GM18907 (cell line): ENCODE measurements around the gene GTF2F2.
"Not testable (repeated sequence)": the region's sequence is repeated elsewhere in the genome, so short reads cannot be mapped to it uniquely, and the experiment has no call there.

Experiments used
- ATAC-seq: cut with Tn5 transposase; IDR thresholded peaks from one replicate; pipeline ENCODE4 v1.9.1; 2021; ENCODE audit warnings: mild to moderate bottlenecking, moderate library complexity; ENCODE audit not compliant: unreplicated experiment

The GTF2F2 gene

DNA sequence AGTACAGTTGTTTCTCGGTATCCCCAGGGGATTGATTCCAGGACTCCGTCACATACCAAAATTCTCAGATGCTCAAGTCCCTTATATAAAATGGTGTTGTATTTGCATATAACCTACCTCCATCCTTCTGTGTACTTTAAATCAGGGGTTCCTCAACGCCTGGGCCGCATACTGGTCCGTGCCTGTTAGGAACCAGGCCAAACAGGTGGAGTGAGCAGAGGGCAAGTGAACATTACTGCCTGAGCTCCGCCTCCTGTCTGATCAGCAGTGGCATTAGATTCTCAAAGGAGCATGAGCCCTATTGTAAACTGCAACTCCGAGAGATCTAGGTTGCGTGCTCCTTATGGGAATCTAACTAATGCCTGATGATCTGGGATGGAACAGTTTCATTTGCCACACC is 122.8 kb downstream of the GTF2F2 start:
- ATAC-seq, result no peak

DNA sequence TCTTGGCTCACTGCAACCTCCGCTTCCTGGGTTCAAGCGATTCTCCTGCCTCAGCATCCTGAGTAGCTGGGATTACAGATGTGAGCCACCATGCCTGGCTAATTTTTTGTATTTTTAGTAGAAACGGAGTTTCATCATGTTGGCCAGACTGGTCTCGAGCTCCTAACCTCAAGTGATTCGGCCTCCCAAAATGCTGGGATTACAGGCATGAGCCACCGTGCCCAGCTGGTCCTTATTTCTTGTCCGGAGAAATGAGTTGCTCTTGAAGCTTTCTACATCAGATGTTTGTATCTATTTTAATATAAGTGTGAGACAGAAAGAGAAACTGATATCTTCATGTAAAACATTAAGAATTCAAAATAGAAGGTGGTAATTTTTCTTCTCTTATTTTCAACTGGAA is 124.4 kb downstream of the GTF2F2 start:
- not testable (repeated sequence) for ATAC-seq

DNA sequence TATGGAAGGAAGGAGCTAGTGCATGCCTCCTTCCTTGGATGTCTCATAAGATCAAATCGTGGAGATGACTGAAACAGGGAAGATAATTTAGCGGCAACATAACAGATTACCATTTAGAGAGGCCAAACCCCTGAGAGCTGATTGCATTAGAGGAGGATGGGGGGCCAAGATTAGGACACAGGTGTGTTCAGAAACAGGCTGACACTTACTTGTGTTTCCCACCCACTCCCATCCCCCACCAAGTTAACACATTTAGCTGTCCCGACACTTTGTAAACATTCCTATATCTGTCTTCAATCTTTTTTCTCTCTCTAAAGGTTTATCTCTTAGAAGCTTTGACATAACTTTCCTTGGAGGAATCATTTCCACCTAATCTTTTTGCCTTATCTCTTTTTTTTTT is 129.4 kb downstream of the GTF2F2 start:
- ATAC-seq, result no peak

DNA sequence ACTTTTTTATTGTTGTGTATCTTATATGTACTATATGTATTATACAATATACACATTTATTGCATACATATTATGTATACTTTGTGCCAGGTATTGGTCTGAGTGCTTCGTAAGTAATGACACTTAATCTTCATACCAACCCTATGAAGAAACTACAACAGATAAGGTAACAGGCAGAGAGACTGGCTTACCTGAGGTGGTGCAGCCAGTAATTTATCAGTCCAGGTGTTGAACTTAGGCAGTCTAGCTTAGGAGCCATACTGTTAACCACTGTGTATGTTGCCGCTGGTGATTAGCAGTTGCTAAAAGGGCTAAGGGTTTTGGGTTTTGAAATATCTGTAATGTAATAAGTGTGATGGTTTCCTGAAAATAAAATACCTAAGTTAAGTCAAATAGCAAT is 134.1 kb downstream of the GTF2F2 start:
- no peak for ATAC-seq

DNA sequence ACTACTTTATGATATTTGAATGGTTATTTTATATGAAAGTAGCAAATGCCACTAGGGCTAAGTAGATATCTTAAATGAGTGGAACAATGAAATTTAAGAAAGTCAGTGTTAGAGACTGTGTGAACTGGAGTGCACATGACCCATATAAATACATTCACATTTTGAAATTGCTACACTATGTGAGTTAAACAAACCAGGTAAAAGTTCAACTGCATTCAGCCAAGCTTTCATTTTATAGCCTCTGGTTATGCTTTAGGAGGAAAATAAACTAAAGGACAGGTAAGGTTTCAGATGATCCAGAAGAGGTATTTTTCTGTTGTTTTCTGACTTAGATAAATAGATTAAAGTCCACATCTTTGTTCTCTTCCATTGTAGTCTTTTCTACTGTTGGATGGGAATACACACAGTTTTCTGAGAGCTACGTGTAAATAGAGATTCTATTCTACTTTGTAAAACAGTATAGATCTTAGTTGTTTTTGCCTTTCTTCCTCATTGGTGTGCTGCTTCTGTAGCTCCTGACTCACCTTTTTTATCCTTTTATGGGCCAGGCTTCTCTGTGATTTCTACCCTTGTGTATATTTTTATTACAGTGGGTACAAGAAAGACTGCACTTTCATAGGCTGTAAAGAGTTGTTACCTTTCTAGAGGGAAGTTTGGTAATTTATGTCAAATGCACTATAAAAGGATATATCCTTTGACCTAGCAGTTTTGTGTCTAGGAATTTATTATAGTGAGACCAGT is 135.1 kb downstream of the GTF2F2 start:
- ATAC-seq, result no peak

DNA sequence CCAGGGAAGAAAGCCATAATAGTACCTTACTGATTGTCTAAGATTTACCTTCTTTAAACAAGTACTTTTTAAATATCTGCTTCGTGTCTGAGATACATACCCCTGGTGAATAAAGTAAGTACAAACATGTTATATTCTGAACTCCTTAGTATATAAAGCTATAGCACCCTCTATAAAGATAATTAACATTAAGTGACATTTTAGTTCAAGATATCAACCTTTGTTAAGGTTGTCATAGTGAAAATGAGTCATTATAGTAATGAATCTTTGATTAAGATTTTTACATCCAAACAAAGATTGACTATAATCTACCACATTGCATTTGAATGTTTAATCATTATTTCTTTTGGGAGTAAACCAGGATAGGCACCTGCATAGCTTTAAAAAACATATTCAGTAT is 135.9 kb downstream of the GTF2F2 start:
- no peak for ATAC-seq

DNA sequence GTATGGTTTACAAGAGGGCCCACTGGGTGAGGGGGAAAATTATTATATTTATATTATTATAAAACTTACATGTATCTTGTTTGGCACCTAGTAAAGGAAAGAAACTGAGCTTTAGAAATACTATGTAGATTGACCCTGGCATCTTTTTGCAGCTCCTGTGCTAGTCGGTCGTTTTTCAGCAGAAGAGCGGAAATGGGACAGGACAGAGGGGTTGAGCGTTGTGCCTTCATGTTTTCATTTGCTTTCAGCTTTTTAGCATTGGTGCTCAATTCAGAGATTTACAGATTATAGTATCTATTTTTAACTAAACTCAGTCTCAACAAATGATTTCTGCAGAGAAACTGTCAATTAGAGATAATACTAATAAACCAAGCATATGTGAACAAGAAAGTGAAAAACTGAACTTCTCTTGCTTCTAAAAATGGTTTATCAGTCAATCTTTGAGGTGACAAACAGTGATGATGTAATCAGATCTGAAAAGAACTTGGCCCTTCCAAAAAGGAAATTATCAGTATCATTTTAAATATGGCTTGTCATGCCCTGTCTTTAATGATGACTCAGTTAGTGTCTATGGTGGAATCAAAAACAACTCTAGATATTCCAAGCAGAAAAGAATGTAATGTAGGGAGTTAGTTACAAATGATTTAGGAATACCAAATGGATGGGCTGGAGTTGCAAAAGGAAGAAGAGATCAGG is 137.5 kb downstream of the GTF2F2 start:
- no peak for ATAC-seq

DNA sequence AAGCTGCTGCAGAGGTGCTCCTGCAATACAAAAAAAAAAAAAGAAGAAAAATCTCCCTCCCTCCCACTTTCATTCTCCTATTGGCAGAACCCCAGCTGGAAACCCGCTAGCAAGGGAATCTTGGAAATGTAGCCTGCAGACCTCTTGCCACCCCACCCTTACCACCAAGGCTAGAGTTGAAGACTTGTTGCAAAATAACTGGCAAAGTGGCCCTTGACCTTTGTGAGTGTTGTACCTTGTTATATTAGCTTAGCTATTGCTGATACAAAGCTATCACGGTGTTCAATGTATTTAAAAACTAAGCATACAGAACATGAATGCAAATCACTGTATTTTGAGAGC is 138.0 kb downstream of the GTF2F2 start:
- no peak for ATAC-seq

DNA sequence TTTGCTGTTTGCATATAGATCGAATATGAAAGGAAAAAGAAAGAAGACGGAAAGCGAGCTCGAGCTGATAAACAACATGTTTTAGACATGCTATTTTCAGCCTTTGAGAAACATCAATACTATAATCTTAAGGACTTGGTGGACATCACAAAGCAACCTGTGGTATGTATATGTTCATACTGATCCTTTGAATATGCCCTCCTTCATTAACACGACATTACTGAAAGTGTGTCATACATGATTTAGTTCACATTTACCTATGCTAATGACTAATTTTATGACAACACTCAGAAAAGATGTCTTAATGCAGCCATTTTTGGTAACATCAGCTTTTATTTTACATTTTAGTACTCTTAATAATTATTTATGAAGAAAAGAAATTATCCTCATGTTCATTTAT is 146.9 kb downstream of the GTF2F2 start:
- ATAC-seq, result no peak

DNA sequence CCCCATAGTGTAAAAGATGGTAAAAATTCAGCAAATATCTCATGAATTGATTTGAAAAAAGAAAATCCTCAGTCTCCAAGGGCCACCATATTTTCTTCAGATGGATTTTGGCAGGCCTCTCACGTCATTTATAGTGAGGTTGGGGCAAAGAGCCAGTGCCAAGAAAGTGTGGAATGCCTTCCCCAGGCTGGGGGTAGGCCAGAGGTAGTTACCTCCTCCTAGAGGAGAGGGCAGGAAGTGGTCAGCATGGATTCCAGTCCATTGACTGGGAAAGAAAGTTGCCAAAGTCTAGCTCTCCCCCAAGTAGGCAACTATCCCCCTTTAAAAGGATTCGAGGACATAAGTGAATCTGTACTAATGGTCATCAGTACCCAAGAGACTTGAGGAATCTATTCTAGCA is 148.9 kb downstream of the GTF2F2 start:
- ATAC-seq, result no peak

DNA sequence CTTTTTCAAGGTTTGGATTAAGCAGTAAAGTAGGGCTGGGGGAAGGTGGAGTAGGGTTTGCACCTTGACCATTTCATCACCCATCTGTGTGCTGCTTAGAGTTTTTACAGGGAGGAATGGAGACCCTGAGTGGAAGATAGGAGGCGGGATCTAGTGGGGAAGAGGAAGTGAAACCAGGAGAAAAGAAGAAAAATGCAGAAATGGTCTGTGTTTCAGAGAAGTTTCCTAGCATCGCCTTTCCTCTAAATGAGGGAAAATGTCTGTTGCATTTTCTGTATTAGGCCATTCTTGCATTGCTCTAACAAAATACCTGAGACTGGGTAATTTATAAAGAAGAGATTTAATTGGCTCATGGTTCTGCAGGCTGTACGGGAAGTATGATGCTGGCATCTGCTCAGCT is 156.6 kb downstream of the GTF2F2 start:
- no peak for ATAC-seq

DNA sequence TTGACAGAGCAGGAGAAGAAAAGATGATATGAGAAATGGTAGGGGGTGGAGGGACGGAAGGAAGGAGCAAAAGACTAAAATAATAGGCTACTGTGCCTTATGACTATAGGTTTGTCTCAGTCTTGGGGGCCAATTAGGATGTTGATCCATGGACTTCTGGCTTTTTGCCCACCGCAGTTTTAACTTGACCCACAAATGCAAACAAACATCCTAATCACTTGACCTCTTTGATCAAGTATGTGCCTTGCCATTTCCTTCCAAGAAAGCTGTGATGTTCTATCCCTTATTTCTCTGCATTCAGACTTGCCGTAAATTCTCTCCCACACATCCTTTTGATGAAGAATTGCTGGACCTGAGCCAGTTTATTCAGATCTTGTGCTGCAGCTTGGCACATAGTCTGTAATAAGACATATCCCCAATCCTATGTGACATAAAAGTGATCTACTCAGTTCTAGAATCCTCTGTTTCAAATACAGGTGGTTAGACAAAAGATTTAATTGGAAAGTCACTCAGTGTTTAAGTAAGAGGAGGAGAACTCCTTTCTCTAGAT is 157.9 kb downstream of the GTF2F2 start:
- ATAC-seq, result no peak

DNA sequence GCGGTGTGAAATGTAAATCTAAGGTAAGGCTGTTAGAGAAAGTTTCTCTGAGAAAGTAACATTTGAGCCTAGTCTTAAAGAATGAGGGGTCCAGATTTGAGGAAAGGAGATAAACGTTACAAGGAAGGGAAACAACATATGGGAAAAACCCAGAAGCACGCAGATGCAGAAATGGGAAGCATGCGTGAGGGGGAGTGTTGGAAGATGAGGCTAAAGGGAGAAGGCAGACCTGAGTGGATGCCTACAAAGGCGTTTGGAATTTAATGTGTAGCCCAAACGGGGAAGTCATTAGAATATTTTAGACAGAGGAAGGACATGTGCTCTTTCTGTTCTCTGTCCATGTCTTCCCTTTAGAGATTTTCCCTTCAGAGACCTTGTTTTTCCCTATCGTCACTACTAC is 159.7 kb downstream of the GTF2F2 start:
- ATAC-seq, result no peak

DNA sequence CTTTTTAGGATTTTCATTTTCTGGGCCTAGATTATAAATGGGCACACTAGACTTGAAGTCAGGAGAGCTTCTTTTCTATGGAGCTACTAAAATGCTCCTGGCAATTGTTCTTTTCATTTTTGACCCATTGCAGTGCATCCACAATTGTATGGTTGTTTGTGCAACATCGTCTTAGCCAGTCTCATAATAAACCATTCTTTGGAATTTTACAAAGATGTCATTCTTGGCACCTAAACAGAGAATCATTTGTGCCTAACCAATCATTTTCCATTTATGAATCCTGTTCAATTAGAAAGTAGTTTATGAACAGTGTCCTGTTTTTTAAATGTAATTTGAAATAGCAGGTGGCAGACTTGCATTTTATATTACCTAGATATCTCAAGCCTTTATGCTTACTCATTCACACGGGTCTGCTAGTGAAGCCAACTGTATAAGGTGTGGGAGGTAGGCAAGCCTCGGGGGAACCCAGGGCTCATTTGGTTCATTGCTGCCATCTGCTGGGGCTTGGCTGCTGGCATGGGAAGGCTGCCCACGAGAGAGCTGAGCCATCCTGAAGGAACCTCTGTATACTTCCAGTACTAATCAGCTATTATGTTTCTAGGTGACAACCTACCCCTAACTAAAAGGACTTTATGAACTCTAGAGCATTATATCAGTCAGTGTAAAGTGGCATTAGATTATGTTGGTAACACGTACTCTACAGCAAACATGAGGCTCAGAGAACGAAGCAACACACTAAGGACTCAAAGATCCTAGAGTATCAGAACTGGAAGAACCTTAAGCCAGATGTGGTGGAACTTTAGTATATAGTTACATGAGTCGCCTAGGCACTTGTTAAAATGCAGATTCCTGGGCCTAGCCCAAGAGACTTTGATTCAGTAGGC is 160.7 kb downstream of the GTF2F2 start:
- ATAC-seq, result peak; percentile 62

DNA sequence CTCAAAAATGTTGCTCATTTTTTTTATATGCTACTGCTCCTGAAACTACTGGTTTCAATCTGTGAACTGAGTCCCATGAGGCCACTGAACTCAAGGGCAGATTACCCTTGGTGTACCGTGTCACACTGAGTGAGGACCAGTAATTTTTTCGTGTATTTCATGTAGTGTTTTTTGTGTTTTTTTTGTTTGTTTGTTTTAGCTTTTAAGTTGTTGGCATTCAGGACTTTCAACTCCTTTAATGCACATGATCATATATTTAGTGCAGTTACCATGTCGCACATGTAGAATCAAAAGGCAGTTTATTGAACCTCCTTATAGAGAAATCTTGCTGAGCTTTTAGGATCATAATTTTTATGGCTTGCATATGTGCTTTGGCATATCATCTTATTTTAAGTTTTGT is 162.7 kb downstream of the GTF2F2 start:
- no peak for ATAC-seq

DNA sequence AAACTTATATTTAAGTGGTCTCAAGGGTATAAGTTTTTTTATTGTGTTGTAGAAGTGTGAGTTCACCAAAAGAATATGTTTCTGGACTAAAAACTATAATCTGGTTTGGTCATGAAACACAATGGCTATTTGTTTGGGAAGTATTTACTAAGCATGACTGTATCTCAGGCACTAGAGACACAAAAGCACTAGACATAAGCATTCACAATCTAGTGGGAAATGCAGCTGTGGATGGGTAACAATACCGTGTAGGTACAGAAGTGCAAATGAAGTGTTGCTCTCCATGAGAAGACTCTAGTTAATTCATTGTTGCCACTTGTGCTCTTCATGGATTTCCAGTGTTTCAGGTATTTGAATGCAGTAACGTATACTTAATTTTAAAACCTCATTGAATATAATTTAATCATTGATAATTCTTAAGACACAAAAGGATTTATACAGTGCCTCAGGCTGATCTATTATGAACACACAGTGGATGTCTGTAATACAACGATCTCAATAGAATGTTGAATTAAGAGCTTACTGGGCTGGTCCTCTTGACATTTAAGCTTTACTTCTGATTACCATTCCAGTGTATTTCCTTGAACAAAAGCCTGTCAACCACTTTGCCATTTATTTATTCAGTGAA is 169.7 kb downstream of the GTF2F2 start:
- no peak for ATAC-seq

DNA sequence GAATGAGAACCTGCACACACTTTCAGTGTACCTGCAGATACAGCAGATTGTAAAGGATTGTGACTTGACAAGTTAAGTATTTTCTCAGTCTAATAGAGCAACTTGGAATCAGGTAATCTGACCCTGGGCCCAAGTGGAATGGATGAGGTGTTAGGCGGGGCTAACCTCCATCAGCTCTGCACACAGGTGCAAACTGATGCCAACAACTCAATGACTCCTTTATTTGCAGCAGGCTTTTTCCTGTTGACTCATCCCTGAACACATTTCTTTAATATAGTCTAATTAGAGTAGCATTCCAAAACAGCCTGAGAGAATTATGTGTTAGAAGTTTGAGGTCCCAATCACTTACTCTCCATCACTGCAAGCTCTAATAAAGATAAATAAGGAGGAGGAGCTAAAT is 171.9 kb downstream of the GTF2F2 start:
- ATAC-seq, result no peak

DNA sequence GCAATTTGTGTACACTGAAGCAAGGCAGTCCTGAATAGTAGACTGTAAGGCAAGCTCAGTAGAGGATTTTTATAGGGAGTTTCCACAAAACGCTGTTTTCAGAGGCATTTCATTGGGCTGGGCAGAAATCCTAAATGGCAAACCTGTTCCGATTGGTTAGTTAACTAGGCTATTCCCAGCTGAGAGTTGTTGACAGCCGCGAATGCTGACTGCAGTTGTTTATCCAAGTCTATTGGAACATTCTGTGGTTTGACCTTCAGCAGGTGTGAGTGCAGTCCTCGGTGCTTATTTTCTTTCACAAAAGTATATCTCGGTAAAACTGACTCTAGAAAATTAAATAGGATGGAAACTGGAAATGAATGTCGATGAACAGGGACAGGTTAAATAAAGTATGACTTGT is 175.2 kb downstream of the GTF2F2 start:
- no peak for ATAC-seq

DNA sequence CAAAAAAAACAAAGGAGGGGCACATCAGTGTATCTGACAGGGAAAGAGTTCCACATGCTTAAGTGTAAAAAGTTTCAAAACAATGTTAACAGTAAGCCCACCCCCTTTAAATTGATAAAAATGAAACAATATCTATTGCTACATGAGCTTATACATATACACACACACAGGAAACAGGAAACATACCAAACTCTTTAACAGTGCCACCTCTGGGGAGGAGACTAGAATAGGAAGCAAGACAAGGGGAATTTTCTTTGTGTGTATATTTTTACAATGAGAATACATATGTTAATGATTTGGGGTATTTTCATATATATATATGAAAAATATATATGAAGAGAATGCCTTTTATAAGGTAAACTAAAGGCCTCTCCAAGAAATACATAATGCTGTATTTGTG is 175.9 kb downstream of the GTF2F2 start:
- ATAC-seq, result no peak

DNA sequence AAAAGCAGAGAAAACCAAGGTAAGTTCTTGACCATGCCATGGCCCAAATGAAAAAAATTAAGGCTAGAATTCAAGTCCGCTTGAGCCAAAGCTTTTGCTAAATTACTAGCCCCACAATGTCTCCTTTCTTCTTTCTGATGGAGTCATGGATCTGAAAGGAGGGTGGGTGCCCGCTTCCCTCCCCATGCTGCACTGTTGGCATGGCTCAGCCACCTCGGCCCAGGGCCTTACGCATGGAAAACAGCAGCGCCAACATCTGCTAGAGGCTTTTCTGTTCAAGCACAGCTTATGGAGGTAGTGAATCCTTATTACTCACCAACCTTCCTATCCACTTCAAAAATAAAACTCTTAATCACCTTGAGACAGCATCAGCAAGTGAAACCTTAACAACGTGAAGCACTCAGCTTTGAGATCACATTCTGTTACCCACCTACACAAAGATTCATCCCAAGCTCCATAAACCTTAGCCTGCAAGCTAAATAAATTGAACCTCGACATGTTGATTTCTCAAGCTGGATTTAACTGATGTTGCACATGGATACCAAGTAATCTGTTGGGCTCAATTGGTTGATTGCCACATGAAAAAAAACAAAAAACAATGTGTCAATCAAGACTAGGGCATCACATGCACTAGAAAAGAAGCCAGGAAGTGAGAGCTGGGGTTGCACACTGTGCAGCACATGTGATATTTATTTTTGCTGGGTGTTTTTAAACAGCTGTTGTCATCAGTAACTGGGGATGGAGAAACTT is 177.3 kb downstream of the GTF2F2 start:
- no peak for ATAC-seq

DNA sequence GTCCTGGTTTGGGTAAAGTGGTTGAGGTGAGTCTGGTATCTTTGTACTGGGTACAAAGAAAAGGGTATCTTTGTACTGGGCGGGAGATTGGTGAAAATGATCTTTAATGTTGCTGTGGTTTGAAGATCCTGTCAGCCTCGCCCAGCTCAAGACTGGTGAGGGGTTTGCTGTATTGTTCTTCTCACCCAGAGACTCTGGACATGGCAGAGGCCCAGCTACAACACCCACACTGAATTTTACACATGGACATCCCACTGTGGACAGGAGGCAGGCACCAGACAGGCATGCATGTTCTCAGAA is 177.8 kb downstream of the GTF2F2 start:
- no peak for ATAC-seq
